UCSD-AML1 (cell line): ENCODE data around the gene PRR11.
"Not testable (repeated sequence)": the region's sequence is repeated elsewhere in the genome, so short reads cannot be mapped to it uniquely, and the experiment has no call there.

Source experiments
- DNase-seq: peaks from one replicate; lab custom pipeline; 2025; ENCODE audit not compliant: unreplicated experiment; lab: John Stamatoyannopoulos, UW

Gene PRR11

GRCh38 chr17:59219370-59219769 is 63.8 kb downstream of the PRR11 start:
- DNase-seq = no peak

- DNase-seq = no peak
Measured at GRCh38 chr17:59219992-59220327, 64.4 kb downstream of the PRR11 start.

- peak; percentile 97 for DNase-seq
Measured at GRCh38 chr17:59220328-59221158, 65.0 kb downstream of the PRR11 start, which contains the start of gene GDPD1. Gene GDPD1 (plus strand): TSS chr17:59220511. CDS start chr17:59220610, 99 bp downstream.

GRCh38 chr17:59221159-59221847 is 65.8 kb downstream of the PRR11 start:
- no peak for DNase-seq

- no peak for DNase-seq
Measured at GRCh38 chr17:59223813-59224212, 68.3 kb downstream of the PRR11 start.

- DNase-seq = not testable (repeated sequence)
Measured at GRCh38 chr17:59228588-59228987, 73.0 kb downstream of the PRR11 start.

- no peak for DNase-seq
Measured at GRCh38 chr17:59230764-59231163, 75.2 kb downstream of the PRR11 start.

GRCh38 chr17:59234631-59235030 is 79.1 kb downstream of the PRR11 start:
- no peak for DNase-seq

- no peak for DNase-seq
Measured at GRCh38 chr17:59238906-59239305, 83.4 kb downstream of the PRR11 start.

GRCh38 chr17:59244081-59244480 is 88.5 kb downstream of the PRR11 start:
- DNase-seq = no peak
